SIG-M5 treated with dmso at 0.1 percent for 504 hours (cell line): Measurements from ENCODE around the gene ZMIZ2.
A peak's percentile ranks its signal among the peaks of the same experiment; 100 is the strongest.
"Not testable (repeated sequence)": the region's sequence is repeated elsewhere in the genome, so short reads cannot be mapped to it uniquely, and the experiment has no call there.

Experiments
- DNase-seq: peaks from one replicate; lab custom pipeline; 2025; ENCODE audit not compliant: unreplicated experiment; lab: John Stamatoyannopoulos, UW

ZMIZ2 gene

GRCh38 chr7:44769776-44770294 lies 21.2 kb downstream of the ZMIZ2 start:
- no peak for DNase-seq

- no peak for DNase-seq
Observed at GRCh38 chr7:44771358-44771757, 22.7 kb downstream of the ZMIZ2 start.

DNA sequence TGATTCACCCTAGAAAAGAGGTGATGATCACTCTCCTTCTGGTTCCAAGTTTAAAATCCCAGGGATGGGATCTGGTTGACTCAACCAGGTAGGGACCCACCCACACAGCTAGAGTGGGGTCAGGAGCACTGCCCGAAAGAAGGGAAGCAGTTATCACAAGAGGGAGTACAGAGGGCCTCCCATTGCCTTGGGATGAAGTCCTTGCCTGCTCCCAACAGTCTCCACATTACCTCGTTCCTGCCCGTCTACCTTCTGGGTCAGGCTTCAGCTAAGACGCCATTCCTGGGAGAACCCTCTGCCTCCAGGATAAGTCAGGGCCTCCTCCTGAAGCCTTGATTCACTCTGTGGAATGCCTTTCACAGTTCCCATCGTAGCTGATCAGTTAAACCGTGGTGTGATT lies 23.8 kb downstream of the ZMIZ2 start:
- no peak for DNase-seq

- DNase-seq = no peak
Observed at GRCh38 chr7:44772867-44773266, 24.2 kb downstream of the ZMIZ2 start.

GRCh38 chr7:44774486-44774885 lies 25.8 kb downstream of the ZMIZ2 start:
- DNase-seq = not testable (repeated sequence)

GRCh38 chr7:44775383-44776107 lies 26.9 kb downstream of the ZMIZ2 start:
- DNase-seq = no peak

DNA sequence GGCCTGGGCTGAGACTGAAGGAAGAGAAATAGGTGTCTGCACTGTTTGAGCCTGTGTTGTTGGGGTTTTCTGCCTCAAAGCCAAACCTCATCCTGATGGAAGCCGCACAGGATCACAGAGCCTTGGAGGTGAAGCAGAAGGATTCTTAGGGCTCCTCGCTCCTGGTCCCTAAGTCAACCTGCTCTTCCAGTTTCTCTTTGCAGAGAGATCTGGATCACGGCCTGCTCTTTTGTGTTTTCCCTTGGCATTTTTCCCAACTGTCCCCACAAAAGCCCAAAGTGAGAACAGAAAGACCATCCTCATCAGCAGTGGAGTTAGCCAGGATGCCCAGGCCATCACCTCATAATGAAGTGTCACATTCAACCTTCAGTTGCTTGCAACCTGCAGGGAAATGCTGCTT lies 27.6 kb downstream of the ZMIZ2 start:
- peak; percentile 11 for DNase-seq

- DNase-seq = no peak
Observed at GRCh38 chr7:44782460-44782859, 33.8 kb downstream of the ZMIZ2 start.

- DNase-seq = no peak
Observed at GRCh38 chr7:44783407-44783806, 34.8 kb downstream of the ZMIZ2 start.

- DNase-seq = no peak
Observed at GRCh38 chr7:44784364-44784763, 35.7 kb downstream of the ZMIZ2 start.

GRCh38 chr7:44785218-44785617 lies 36.6 kb downstream of the ZMIZ2 start:
- not testable (repeated sequence) for DNase-seq

DNA sequence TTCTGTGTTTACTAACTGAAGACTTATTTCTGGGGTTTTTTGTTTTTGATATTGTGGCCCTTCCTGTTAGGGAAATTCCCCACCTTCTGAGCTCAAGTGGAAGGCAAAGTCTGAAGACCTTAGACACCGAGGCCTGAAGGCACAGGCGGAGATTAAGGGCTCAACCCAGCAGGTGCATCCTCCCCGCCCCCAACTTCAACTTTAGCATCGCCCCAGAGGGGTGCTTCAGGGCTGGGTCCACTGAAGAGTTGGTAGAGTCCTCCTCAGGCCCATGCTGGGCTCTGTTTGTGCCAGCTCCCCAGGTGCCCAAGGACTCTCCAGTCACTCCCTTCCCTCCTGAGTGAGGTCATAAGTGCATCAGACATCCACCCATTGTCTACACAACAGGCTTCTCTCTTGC lies 38.4 kb downstream of the ZMIZ2 start:
- DNase-seq = no peak

DNA sequence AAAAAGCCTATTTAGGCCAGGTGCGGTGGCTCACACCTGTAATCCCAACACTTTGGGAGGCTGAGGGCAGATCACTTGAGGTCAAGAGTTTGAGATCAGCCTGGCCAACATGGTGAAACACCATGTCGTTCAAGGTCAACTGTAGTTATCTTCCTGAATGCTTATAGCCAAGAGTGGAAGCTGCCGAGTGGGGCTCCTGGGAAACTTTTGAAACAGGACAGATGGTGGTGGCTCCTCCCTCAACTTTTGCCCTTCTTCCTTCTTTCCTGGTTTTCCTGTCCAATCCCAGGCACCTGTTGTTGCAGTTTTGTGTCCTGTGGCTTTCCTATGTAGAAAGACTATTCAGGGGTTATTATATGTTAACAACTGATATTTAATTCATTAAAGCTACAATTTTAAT lies 39.1 kb downstream of the ZMIZ2 start:
- no peak for DNase-seq

GRCh38 chr7:44789990-44790389 lies 41.3 kb downstream of the ZMIZ2 start:
- DNase-seq = no peak

GRCh38 chr7:44791278-44792219 lies 42.9 kb downstream of the ZMIZ2 start:
- no peak for DNase-seq

- no peak for DNase-seq
Observed at GRCh38 chr7:44793919-44794318, 45.3 kb downstream of the ZMIZ2 start.

- DNase-seq = no peak
Observed at GRCh38 chr7:44794331-44794730, 45.7 kb downstream of the ZMIZ2 start.

GRCh38 chr7:44796034-44796503 lies 47.4 kb downstream of the ZMIZ2 start:
- DNase-seq = peak; percentile 78

GRCh38 chr7:44796504-44797328 lies 48.1 kb downstream of the ZMIZ2 start, which contains the start of gene PPIA:
Gene PPIA, plus strand, starts transcription at chr7:44796681. Its CDS starts 44 bp downstream, at chr7:44796725.
- peak; percentile 96 for DNase-seq

- peak; percentile 88 for DNase-seq
Observed at GRCh38 chr7:44797329-44798258, 48.9 kb downstream of the ZMIZ2 start.
